Activated CD8-positive, alpha-beta memory T cell treated with anti-CD3 and anti-CD28 coated beads for 1 hour (primary cell): ENCODE data around the gene B4GALT5.

Experiments used
- DNase-seq, 2 donors: peaks; one replicate each; pipeline ENCODE4 v3.0.0-alpha.2; 2020; ENCODE audit warnings: low read depth in 1 of 2; ENCODE audit errors: extremely low read depth in 1 of 2

Gene B4GALT5

DNA sequence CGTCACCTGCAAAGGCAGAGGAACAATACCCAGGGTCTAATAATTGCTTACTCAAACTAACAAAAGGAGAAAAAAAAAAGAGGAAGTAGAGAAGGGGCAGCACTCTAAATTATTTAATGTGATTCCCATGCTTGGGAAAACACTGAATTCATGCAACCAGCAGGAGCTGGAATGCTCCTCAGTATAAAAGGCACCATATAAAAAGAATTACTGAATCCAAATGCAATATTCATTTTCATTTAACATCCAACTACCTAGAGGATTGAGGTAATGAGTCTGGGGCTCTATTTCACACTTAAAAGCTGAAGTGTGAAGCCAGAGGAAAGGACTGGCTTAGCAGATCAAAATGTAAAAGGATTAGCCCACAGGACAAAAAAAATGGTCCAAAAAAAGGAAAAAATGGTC, 8.7 kb downstream of the B4GALT5 start:
- DNase-seq, result no peak

GRCh38 chr20:49701916-49702315, 11.8 kb downstream of the B4GALT5 start:
- no peak for DNase-seq

DNA sequence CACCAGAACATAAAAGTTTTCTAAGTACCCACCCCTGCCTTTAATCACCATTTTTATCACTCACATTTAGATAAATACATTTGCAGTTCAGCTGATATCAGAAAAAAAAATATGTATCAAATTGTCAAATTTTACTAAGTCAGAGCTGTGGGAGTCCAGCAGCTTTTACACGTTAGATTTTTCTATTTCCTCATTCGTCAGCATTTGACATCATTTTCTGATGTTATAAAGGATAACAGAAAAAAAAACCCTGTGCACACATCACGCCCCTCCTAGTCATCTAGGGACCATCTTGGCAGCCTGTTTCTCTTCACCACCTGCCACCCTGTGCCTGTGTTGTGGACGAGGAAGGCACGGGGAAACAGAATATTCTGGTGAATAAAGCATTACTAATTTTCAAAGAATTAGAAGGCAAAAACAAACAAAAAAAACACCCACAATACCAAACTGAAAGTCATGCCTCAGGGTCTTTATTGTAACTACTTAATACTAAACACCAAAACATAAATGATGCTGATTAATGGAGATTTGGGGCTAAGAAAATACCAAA, 12.4 kb downstream of the B4GALT5 start:
- DNase-seq, result no peak

- DNase-seq, result no peak
Measured at GRCh38 chr20:49700411-49701185, 13.1 kb downstream of the B4GALT5 start.

- DNase-seq, result no peak
Measured at GRCh38 chr20:49699200-49699992, 14.3 kb downstream of the B4GALT5 start.

DNA sequence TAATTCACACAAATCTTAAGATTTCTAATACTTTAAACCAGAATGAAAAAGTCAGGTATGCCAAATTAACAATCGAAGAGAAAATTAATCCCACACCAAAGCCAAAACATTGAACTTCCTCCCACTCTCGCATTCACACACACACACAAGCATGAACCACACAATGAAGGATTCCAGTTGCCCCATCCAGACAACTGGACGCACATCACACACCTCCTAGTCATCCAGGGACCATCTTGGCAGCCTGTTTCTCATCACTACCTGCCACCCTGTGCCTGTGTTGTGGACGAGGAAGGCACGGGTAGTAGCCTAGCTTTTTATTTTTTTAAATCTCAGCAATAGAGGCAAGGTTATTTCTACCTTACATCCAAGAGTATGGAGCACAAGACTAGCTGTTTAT, 15.2 kb downstream of the B4GALT5 start:
- DNase-seq, result no peak

- no peak for DNase-seq
Measured at GRCh38 chr20:49697071-49697470, 16.6 kb downstream of the B4GALT5 start.

- DNase-seq, result no peak
Measured at GRCh38 chr20:49696594-49696993, 17.1 kb downstream of the B4GALT5 start.

DNA sequence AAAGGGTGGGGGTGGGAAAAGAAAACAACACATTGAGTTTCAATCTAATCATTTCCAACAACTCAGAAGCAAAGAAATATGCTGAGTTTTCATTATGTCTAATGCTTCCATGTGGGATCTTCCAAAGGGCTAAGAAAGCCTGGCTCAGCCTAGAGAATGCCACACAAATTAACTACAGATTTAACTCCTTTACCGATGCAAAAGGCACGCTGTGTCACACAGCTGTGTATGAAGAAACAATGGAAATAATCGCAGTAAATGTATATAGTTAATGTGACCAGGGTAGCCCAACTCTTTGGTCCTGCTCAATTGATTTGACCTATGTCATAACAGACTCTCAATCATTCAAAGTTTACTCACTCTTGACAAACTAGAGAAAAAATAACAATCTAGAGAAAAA, 17.8 kb downstream of the B4GALT5 start:
- DNase-seq, result no peak

DNA sequence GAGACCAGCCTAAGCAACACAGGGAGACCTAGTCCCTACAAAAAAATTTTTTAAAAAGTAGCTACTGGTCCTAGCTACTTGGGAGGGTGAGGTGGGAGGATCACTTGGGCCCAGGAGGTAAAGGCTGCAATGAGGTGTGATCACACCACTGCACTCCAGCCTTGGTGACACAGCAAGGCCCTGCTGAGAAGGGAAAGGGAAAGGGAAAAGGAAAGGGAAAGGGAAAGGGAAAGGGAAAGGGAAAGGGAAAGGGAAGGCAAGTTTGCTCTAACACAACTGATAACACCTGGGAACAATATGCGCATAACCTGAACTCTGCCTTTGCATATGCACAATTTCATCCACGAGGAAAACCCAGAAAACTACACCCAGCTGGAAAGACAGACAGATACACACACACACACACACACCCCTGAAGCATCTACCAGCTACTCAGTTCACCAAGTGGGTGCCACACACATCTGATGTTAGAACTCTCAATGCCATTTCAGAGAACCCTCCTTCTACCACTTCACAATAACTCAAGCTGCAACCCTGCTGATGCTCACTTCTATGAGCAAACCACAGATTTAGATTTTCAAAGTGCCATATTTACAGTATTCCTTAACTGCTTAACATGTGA, 19.1 kb downstream of the B4GALT5 start:
- DNase-seq, result no peak

DNA sequence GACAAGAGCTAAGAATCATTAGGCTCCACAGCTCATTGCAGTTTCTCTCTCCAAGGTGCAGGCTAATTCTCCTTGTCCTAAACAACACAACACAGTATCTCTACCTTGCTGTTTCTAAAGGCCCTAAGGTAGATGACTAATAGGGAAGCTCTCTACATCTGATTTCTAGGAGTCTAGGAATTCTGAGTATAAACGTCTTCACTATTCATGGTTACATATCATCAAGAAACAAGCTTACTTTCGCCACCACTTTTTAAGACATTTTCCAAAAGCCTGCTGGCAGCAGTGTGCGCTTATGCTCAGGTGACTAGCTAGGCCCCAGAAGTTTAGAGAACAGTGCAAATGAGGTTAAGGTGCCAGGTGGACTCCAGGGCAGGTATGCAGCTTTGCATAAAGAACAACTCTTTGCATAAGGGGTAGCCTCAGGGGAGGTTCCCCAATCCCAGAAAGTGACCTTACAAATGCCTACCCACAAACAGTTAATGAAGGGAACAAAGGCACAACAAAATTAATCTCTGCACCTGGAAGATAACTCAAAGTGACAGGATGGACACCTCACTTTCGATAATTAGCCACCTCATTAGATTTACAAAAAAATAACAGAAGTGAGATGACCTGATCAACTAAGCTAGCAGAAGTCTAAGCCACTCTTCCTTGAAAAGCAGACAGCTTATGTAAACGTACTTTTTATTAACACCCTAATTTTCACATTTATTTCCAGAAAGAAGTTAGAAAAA, 20.1 kb downstream of the B4GALT5 start:
- DNase-seq, result no peak

DNA sequence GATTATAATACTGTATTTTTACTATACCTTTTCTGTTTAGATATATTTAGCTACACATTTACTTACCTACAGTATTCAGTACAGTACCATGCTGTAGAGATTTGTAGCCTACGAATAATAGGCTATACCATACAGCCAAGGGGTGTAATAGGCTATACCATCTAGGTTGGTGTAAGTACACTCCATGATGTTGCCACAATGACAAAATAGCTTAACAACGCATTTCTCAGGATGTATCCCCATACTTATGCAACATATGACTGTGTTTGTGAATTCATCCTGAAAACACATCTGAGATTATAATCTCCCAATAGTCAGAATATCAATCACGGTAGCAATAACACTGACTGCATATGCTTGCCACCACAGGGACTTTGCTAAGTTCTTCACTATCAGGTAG, 20.7 kb downstream of the B4GALT5 start:
- DNase-seq, result no peak

DNA sequence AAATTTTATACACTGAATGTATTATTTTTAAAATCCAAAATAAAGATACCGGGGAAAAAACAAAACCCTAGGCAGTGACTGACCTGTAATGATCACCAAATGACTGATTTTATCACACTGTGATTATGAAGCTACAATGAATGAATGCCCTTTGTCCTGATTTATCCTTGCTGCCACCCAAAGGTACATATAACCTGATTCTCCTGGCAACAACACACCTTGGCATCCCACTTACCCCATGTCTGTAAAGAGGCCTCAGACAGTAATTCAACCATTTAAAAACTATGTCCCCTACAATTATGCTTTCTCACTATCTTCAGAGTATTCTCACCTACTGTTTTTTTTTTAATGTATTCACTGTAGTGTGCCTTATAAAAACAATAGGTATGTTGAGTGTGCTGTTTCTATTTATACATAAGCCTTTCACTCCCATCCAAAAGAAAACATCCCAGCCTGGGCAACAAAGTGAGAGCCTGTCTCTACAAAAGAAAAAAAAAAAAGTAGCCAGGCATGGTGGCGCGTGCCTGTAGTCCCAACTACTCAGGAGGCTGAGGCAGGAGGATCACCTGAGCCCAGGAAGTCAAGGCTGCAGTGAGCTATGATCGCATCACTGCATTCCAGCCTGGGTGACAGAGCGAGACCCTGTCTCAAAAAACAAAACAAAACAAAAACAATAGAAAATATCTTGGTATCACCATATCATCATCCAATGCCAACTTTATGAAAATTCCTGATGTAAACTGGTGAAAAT, 21.7 kb downstream of the B4GALT5 start:
- DNase-seq, result no peak

GRCh38 chr20:49690899-49691620, 22.6 kb downstream of the B4GALT5 start:
- DNase-seq, result no peak

- no peak for DNase-seq
Measured at GRCh38 chr20:49687595-49688567, 25.8 kb downstream of the B4GALT5 start.

DNA sequence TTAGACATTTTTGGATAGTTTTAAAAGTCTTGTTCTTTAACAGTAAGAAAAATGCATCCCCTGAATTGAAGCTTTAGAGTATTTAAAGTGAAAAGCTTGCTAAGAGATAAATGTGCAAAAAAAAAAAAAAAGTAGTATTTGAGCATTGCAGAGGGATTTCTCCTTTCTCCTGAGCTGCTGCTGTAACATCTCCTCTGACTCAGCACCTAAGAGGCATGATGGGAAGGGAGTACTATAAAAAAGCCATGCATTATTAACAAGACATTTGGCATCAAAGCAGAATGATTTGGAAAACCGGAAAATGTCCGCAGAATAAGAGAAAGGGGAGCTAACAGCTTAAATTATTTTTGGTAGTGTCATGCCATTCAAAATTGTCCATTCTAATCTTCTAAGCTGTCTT, 27.9 kb downstream of the B4GALT5 start:
- no peak for DNase-seq

DNA sequence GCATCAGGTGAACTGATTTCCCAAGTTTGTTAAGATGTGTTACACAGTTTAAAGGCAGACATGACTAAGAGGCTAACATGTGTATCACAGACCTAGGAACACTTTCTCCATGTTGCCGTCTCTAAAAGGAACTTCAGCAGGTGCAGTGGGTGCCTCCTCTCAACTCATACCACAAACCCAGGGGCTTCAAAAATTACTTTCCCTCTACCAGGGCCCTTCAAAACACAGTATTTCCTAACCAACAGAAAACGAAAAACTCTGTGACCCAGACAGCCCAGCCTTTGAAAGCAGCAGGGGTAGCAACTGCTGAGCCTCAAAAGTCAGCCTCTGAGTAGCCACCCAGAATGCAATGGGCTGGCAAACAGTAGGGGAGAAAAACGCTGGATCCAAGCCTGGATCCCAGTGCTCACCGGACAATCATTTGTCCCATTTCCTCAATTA, 28.5 kb downstream of the B4GALT5 start:
- no peak for DNase-seq

DNA sequence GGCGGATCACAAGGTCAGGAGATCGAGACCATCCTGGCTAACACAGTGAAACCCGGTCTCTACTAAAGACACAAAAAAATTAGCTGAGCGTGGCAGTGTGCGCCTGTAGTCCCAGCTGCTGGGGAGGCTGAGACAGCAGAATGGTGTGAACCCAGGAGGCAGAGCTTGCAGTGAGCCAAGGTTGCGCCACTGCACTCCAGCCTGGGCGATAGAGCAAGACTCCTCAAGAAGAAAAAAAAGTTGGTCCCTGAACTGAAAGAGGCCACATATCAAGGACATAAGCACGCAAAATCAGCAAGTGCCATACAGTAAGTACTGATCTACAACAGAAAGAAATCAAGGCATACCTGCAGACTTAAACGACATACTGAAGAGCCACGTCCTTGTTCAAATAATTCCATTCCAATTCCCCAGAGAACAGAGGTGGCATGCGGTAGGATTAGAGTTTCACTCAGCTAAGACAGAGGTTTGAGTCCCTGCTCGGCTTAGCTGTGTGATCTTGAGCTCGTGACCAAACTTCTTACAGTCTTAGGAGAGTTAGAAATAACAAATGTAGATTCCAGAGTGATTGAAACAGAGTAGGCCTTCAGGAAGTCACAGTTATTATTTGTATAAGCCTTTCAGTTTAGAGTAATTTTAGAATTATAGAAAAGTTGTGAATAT, 29.2 kb downstream of the B4GALT5 start:
- no peak for DNase-seq
